Neural cell (in vitro differentiated cells): ENCODE measurements around the gene HOXC5.

ENCODE experiments used
- EZH2 ChIP-seq: fragments of 200-600, 300-800 bp; shearing (Covaris generic), sonication (generic); IDR thresholded peaks from 2 replicates; pipeline ENCODE4 v1.6.1; 2014; ENCODE audit warnings: antibody characterized with exemption, low read length, borderline replicate concordance, mild to moderate bottlenecking; ENCODE audit not compliant: insufficient read depth, poor library complexity, severe bottlenecking
- POLR2AphosphoS5 ChIP-seq: IDR thresholded peaks from 2 replicates; pipeline ENCODE4 v1.6.1; 2012
- RAD21 ChIP-seq: fragments of 450-650 bp; conservative IDR thresholded peaks from 2 replicates; pipeline ENCODE4 v1.6.1; 2014; ENCODE audit warnings: antibody characterized with exemption, mild to moderate bottlenecking, moderate library complexity
- REST ChIP-seq: IDR thresholded peaks from 2 replicates; pipeline ENCODE4 v1.6.1; 2012; ENCODE audit warnings: borderline replicate concordance
- TAF1 ChIP-seq: IDR thresholded peaks from 2 replicates; pipeline ENCODE4 v1.6.1; 2012; ENCODE audit warnings: low read depth
- TF ChIP-seq, protein P1 (sequence below): fragments of 450-650 bp; IDR thresholded peaks from 2 replicates; pipeline ENCODE4 v1.5.1; 2014; ENCODE audit warnings: antibody characterized with exemption, mild to moderate bottlenecking, moderate library complexity; ENCODE audit not compliant: poor library complexity, severe bottlenecking

- TF ChIP-seq, protein P1, sequence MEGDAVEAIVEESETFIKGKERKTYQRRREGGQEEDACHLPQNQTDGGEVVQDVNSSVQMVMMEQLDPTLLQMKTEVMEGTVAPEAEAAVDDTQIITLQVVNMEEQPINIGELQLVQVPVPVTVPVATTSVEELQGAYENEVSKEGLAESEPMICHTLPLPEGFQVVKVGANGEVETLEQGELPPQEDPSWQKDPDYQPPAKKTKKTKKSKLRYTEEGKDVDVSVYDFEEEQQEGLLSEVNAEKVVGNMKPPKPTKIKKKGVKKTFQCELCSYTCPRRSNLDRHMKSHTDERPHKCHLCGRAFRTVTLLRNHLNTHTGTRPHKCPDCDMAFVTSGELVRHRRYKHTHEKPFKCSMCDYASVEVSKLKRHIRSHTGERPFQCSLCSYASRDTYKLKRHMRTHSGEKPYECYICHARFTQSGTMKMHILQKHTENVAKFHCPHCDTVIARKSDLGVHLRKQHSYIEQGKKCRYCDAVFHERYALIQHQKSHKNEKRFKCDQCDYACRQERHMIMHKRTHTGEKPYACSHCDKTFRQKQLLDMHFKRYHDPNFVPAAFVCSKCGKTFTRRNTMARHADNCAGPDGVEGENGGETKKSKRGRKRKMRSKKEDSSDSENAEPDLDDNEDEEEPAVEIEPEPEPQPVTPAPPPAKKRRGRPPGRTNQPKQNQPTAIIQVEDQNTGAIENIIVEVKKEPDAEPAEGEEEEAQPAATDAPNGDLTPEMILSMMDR: no peak
- no peak for TF ChIP-seq REST
- TF ChIP-seq RAD21: no peak
- no peak for TF ChIP-seq TAF1
- peak; percentile 30 for TF ChIP-seq EZH2
- no peak for TF ChIP-seq POLR2AphosphoS5
These were observed 35.4 kb upstream of the HOXC5 start for GRCh38 chr12:53997204-53998109.
